GM21515 (cell line): ENCODE measurements around the gene MAS1L.
"Not testable (repeated sequence)": the region's sequence is repeated elsewhere in the genome, so short reads cannot be mapped to it uniquely, and the experiment has no call there.

ENCODE experiments used
- ATAC-seq: cut with Tn5 transposase; IDR thresholded peaks from one replicate; pipeline ENCODE4 v1.9.1; 2021; ENCODE audit not compliant: unreplicated experiment

Gene MAS1L

DNA sequence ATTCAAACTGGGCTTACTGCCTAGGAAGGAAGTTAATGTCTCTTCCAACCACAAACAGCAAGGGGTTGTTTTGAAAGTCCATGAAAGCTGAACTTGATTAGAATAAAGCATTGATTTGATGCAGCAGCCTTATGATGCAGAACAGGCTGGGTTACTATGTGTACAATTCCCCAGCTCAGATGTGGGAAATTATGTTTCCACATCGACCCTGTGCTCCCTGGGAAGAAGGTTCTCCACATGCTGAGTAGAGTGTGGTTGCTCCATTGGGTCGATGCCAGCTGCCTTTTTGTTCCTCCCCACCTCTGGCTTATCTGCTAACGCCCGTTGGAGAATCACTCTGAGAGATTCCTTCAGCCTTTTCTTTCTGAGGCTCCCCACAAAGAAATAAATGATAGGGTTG is 1.2 kb downstream of the MAS1L start:
- no peak for ATAC-seq

DNA sequence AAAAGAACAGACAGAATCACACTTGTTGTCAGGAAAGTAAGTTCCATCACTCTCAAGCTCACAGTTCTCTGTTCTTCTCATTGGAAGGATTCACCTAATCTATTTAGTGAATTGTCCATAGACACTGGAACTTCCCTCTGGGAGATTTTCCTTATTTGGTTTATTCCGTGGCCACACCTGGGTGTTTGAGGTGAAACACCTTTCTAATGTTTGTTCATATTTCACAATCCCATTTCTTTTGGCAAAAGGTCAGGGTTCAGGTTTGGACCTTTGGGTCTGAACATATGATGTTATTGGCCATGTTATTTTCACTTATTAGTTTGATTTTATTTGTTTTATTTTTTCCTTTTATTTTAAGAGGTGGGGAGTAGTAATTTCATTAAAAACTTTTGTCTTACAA is 4.0 kb downstream of the MAS1L start:
- no peak for ATAC-seq

DNA sequence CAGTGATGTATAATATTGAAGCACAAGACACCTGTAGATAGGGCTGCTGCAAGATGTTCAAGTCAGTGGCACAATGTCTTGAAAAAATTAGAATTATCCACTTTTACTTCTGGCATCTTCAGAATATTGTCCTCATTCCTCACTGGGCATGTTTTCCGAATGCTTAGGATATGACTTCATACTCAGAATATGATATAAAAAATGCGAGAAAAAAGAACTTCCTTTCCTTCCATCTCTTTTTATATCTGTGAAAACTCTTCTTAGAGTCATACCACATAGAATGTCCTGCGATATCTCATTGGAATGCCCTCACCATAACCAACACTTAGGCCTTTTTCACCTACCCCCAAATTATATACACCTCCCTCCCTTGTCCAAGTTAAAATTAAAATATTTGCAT is 4.6 kb downstream of the MAS1L start:
- ATAC-seq = no peak

DNA sequence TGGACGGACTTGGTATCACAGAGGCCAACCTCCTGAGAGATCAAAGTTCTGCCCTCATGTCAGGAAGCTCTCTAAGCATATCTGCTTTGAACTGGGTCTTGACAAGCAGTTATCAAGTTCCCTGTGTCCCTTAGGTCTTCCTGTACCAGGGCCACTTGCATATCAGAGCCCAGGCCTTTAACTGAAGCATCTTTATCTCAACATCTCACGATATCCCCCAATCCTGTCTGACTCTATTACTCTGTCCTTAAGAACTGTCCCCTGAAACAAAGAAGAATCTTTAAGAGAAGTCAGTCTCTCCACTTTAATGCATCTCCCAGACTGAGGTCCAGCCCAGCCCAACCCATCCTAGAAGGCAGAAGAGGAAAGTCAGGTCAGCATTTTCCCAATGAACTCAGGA is 8.2 kb downstream of the MAS1L start:
- no peak for ATAC-seq

DNA sequence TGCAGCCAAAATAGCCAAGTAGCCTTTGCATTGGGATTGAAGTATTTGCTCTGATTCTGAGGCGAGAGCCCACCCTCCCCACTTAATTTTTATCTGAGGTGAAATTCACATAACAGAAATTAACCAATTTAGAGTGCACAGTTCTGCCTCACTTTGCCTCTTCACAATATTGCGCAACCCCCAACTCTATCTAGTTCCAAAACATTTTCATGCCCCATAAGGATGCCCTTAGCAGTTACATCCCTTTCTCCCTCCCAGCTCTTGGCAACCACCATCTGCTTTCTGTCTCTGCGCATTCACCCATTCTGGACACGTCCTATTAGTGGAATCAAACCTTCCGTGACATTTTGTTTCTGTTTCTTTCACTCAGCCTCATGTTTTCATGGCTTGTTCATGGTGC is 9.0 kb downstream of the MAS1L start:
- no peak for ATAC-seq

DNA sequence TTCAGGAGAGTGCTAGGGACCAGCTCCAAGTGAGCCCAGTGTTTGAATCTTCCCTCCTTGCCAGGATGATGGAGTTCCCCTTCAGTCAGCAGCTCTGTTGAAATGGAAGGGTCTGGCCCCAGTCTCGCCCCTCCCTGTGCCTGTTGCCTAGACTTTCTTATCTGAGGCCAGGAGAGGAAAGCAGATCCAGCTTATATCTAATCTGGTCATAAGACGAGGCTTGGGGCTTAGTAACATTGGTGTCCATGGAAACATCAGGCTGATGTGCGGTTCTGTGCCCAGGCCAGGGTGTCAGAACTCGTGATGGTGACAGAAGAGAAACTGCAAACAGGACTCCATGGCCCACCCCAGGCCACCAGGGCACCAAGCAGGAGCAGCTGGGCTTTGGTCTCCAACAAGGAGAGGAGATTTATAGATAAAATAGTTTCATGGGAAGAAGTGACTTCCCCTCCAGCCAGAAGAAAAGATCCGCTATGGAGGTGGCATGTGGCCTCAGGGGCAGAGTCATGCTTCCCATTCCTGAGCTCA is 9.8 kb downstream of the MAS1L start:
- ATAC-seq = no peak

DNA sequence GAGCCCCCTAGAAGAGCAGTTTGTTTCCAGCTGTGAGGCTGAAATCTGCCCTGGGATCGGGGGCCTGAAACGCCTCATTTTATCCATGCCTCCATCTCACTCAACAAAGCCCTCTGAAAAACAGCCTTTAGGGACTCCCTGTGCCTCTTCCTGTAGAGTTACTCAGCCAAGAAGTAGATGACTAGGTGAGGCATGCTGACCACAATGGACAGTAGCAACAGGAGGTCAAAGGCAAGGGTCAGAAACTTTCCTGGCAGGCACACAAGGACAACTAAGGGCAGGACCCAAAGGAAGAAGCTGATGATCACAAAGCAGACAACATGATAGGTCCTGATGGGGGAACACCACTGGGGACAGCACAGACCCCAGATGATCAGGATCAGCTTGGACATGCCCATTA is 12.8 kb downstream of the MAS1L start:
- ATAC-seq = no peak

DNA sequence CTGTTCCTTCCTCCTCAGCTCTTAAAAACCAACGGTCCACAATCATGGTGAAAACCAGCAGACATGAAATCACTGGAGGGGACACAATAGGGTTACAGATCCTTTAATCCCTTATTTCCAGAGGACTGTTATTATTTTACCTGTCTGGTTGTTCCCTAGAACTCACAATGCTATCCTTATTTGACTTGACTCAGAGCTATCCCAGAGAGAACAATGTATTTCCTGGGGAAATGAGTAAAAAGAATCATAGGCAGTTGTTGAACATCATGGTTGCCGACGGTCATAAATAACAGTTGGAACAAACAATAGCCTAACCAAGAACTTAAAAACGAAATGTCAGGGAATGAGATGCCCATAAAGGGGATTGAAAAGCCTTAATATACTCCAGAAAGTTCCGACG is 21.5 kb downstream of the MAS1L start:
- ATAC-seq = no peak

DNA sequence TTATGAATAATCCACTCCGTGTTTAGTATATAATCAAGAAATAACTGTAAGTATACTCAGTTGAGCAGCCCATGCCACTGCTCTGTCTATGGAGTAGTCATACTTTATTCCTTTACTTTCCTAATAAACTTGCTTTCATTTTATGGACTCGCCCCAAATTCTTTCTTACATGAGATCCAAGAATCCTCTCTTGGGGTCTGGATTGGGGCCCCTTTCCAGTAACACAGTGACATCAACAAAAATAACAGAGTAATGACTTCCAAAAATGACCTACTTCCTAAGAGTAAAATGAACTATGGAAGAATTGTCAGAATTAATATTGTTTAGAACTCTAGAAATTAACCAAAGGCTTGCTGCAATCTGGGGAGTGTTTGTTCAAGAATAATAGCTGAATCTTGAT is 22.0 kb downstream of the MAS1L start:
- no peak for ATAC-seq

DNA sequence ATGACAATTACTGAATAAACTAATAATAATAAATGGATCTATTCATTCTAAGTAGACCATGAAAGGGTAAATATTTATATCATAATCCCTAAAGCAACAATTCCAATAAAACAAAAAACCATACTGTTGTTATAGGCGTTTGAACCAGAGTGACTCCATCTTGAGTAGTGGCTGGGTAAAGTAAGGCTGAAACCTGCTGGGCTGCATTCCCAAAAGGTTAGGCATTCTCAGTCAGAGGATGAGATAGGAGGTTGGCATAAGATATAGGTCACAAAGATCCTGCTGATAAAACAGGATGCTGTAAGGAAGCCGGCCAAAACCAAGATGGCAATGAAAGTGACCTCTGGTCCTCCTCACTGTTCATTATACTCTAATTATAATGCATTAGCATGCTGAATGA is 22.5 kb downstream of the MAS1L start:
- no peak for ATAC-seq

DNA sequence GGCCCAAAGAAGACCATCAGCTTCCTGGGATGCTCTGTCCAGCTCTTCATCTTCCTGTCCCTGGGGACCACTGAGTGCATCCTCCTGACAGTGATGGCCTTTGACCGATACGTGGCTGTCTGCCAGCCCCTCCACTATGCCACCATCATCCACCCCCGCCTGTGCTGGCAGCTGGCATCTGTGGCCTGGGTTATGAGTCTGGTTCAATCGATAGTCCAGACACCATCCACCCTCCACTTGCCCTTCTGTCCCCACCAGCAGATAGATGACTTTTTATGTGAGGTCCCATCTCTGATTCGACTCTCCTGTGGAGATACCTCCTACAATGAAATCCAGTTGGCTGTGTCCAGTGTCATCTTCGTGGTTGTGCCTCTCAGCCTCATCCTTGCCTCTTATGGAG is 25.7 kb downstream of the MAS1L start:
- ATAC-seq = no peak

DNA sequence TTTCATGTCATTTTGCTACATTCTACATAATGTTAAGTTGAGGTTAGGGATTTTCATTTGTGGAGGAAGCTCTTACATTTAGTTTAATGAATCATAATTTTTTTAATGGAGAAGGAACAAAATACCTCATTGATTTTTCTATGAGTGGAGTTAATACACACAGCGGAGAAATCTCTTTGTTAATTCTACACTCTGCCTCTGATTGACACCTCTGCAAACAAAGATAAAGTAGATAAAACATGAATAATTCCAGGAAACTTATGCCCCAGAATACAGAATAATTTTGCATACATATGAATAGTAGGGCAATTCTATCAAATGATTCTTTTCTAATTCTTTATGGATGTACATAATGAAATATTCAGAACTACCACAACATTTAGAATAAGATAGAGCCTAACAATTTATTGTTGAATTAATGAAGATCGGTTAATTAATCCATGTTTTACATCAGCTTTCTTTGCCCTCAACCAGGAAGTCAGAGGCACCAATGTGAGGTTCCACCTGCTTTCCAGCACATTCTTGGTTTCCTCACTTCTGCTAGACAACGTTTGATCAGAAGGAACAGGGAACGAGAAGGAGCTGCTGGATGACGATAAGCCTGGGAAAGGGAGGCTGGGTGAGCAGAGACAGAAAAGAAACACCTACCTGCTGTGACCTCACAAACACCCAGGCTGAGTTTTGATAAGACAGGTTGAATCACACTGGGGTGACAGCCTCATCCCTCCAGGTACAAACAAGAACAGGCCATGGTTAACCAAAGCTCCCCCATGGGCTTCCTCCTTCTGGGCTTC is 26.5 kb downstream of the MAS1L start:
- ATAC-seq = no peak

DNA sequence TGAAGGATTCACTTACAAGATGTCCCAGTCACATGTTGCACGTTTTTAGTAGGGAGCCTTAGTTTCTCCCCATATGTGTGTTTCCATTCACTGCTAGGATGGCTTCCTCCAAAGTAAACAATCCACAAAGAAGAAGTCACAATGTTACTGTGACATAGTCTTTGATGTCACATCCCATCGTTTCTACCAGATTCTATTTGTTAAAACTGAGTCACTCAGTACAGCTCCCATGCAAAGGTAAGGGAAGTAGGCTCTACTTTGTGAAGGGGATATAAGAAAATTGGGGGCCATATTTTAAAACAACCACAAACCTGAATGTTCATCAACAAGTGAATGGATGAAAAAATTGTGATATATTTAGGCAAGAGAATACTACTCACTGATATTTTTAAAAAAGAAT is 30.8 kb downstream of the MAS1L start, which contains the start of the genes OR11A1 and OR2H1:
OR11A1 (minus strand) TSS at position 101 of the 400 bp plus-strand sequence. CDS start 29,430 bp downstream, outside the sequence.
OR2H1 (plus strand) TSS at position 185 of the 400 bp plus-strand sequence. CDS start 4,615 bp downstream, outside the sequence.
- no peak for ATAC-seq

DNA sequence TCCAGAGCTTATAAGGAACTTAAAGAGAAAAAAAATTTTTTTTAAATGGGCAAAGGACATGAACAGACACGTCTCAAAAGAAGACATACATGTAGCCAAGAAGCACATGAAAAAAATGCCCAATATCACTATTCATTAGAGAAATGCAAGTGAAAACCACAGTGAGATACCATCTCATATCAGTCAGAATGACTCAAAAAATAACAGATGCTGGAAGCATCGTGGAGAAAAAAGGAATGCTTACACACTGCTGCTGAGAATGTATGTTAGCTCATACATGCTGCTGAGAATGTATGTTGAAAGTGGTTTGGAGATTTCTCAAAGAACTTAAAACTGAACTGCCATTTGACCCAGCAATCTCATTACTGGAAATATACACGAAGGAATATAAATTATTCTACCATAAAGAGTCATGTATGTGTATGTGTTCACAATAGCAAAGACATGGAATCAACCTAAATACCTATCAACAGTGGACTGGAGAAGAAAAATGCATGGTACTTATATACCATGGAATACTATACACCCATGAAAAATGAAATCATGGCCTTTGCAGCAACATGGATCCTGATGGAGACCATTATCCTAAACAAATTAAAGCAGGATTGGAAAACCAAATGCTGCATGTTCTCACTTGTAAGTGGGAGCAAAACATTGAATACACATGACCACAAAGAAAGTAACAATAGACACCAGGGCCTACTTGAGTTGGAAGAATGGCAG is 36.1 kb downstream of the MAS1L start:
- ATAC-seq = no peak

DNA sequence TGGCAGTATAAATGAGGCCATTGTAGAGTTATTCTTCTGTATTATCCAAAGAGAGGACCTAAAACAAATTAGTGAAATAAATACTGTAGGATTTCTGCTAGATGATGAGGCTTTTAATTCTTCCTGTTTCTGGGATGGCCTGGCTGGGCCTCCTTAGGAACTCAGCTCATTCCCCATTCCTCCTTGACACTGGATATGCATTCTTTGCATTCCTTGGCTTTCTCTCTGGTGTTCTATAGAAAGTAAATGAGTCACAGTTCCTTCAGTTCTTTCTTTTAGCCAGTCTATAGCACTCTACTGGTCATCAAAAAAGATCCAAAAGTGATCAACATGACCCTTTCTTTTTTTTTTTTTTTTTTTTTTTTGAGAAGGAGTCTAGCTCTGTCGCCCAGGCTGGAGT is 40.1 kb downstream of the MAS1L start:
- no peak for ATAC-seq

DNA sequence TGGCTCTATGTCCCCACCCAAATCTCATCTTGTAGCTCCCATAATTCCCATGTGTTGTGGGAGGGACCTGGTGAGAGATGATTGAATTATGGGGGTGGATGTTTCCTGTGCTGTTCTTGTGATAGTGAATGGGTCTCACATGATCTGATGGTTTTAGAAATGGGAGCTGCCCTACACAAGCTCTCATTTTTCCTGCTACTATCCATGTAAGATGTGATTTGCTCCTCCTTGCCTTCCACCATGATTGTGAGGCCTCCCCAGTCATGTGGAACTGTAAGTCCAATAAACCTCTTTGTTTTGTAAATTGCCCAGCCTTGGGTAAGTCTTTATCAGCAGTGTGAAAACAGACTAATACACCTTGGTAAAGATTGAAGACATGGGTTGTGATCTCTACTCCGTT is 43.7 kb downstream of the MAS1L start:
- ATAC-seq = not testable (repeated sequence)

DNA sequence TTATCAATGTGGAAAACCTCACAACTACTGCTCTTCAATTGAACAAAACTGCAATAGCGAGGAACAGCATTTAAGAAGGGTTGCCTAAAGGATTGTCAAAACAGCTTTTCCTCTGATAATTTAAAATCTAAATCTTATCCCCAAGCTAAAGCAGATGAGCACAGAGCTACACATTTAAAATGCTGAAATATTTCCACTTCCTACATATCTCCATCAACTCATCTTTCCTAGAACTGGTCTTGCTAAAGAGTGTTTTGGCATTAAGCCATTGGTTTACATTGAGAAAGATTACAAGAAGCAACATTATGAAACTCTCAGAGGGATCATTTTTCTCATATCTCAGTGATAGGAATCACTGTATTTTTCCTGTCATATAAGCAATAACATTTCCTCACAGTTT is 45.0 kb downstream of the MAS1L start:
- no peak for ATAC-seq

DNA sequence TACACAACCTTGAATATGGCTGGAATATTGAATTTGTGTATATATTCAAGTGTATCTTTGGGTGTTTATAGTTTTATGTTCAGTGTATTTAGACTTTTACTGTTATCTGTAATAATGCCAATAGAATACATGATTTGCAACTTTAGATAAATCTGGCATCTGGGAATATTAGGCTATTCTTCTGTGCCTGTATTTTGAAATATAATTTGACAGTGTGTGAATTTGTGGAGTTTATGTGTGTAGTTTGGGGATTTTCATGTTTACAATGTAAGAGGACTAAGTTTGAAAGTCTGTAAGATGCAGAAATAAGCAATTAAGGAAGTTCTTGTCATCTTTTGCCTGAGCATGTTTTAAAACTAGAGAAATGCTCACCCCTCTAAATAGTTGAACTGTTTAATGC is 48.8 kb downstream of the MAS1L start, which contains the start of gene OR10C1:
OR10C1 (plus strand) TSS at position 301 of the 400 bp plus-strand sequence. CDS start 710 bp downstream, outside the sequence.
- no peak for ATAC-seq

DNA sequence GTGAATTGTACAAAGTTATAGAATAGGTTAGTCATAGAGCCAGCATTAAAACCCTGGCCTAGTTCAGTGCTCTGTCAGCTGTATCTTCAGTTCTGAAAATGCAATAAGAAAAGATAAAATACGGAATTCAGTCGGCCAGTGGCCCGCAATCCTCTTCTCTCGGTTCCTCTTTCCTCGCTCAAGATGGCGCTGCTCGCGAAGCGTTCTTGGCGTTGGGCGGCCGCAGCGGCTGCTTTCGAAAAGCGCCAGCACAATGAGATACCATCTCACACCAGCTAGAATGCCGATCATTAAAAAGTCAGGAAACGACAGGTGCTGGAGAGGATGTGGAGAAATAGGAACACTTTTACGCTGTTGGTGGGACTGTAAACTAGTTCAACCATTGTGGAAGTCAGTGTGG is 51.0 kb downstream of the MAS1L start:
- not testable (repeated sequence) for ATAC-seq
